GM19043 (cell line): ENCODE measurements around the gene OR56B4.
"Not testable (repeated sequence)": the region's sequence is repeated elsewhere in the genome, so short reads cannot be mapped to it uniquely, and the experiment has no call there.

ENCODE experiments used
- ATAC-seq: cut with Tn5 transposase; IDR thresholded peaks from one replicate; pipeline ENCODE4 v1.9.1; 2021; ENCODE audit warnings: low read depth; ENCODE audit not compliant: unreplicated experiment

The OR56B4 gene, protein sequence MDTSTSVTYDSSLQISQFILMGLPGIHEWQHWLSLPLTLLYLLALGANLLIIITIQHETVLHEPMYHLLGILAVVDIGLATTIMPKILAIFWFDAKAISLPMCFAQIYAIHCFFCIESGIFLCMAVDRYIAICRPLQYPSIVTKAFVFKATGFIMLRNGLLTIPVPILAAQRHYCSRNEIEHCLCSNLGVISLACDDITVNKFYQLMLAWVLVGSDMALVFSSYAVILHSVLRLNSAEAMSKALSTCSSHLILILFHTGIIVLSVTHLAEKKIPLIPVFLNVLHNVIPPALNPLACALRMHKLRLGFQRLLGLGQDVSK

DNA sequence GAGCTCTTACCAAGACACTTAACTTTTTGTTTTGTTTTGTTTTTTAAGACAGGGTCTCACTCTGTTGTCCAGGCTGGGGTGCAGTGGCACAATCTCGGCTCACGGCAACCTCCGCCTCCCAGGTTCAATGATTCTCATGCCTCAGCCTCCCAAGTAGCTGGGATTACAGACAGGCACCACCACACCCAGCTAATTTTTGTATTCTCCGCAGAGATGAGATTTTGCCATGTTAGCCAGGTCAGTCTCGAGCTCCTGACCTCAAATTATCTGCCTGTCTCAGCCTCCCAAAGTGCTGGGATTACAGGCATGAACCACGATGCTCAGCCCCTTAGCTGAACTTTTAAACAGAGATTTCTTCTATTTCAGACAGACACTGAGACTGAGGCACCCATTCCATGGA, at the start of gene OR56B4:
Gene OR56B4, plus strand, starts transcription at position 301 of the 400 bp plus-strand sequence. Its CDS starts 95 bp downstream, at position 396.
- ATAC-seq = not testable (repeated sequence)

- ATAC-seq = no peak
Measured at GRCh38 chr11:6061475-6061874, 46.0 kb upstream of the OR56B4 start.

GRCh38 chr11:6062691-6063358, 44.7 kb upstream of the OR56B4 start:
- peak; percentile 61 for ATAC-seq

DNA sequence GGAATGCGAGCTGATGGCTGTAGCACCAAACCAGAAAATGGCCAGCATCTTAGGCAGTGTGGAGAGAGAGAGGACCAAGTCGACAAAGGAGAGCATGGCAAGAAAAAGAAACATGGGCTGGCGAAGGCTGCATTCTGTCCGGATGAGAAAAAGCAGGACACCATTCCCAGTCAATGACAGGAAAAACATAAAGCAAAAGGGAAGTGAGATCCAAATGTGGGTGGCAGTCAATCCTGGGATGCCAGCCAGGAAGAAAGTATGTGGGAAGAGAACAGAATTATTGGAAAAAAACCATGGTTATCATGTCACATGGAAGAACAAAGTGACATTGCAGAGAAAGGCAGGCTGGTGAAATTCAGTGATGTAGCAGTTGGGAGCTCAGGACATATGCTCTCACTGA, 40.0 kb upstream of the OR56B4 start:
- ATAC-seq = no peak

GRCh38 chr11:6076443-6076842, 31.0 kb upstream of the OR56B4 start:
- not testable (repeated sequence) for ATAC-seq

GRCh38 chr11:6077723-6078122, 29.8 kb upstream of the OR56B4 start:
- no peak for ATAC-seq

DNA sequence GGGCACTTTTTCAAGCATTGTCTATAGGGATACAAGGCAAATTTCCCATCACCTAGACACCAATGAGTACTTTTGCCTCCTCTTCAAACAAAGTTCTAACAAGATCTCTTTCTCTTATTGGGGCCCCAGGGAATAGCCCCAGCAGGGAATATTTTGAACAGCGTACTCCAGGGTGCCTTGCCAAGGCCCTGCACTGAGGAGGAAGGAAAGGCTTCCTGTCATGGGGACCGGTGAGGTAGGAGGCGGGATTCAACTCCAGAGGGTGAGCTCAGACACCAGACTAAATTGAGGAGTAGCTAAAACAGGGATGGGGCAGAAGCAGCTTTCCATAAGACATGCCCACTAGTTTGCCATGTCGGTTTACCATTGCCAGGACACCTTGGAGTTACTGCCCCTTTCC, 28.0 kb upstream of the OR56B4 start:
- ATAC-seq = no peak

DNA sequence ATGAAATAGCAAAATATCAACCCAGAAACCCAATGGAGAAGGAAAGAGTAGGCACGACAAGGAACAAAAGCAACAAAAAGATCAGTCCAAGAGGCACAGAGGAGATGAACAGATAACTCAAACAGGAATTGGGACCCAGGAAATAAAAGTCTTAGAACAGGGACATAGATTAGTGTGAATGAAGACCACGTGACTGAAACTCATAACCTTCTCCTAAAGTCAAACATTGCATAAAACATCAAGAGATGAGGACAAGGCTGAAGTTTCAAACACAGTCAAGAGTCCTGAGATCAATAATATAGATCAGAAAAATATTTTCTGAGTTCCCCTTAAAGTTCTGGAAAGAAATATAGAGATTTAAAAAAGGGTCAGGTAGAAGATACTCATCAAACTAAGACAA, 24.4 kb upstream of the OR56B4 start:
- ATAC-seq = no peak

GRCh38 chr11:6084587-6084986, 22.9 kb upstream of the OR56B4 start:
- ATAC-seq = no peak

DNA sequence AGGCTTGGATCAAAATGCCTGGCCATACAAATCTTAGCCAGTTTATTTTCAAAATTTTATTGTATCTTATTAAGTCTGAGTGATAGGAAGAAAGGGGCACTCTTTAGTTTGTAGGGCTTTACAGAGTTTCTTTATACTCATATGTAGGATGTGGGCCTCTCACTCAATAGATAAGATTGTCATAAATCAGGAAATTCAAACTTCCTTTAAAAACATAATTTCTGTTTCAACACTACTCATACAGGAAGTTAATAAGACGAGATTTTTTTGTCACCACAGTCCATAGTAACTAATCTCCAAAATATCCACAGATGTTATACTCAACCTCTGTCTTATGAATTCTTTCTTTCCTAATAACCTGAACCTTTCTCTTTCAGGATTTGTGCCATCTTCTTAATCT, 13.3 kb upstream of the OR56B4 start:
- ATAC-seq = no peak

GRCh38 chr11:6095798-6096197, 11.7 kb upstream of the OR56B4 start:
- no peak for ATAC-seq

- ATAC-seq = no peak
Measured at GRCh38 chr11:6096417-6096816, 11.1 kb upstream of the OR56B4 start.

GRCh38 chr11:6099577-6099976, 7.9 kb upstream of the OR56B4 start:
- ATAC-seq = no peak

GRCh38 chr11:6110011-6110410, 2.5 kb downstream of the OR56B4 start:
- ATAC-seq = no peak

- no peak for ATAC-seq
Measured at GRCh38 chr11:6111673-6112072, 4.2 kb downstream of the OR56B4 start.

DNA sequence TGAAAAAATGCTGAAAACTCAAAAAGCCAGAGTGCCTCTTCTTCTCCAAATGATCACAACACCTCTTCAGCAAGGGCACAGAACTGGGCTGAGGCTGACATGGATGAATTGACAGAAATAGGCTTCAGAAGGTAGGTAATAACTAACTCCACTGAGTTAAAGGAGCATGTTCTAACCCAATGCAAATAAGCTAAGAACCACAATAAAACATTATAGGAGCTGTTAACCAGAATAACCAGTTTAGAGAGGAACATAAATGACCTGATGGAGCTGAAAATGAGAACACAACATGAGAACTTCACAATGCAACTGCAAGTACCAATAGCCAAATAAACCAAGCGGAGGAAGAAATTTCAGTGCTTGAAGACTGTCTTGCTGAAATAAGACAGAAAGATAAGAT, 9.2 kb downstream of the OR56B4 start:
- ATAC-seq = no peak

- no peak for ATAC-seq
Measured at GRCh38 chr11:6124245-6124644, 16.8 kb downstream of the OR56B4 start.

DNA sequence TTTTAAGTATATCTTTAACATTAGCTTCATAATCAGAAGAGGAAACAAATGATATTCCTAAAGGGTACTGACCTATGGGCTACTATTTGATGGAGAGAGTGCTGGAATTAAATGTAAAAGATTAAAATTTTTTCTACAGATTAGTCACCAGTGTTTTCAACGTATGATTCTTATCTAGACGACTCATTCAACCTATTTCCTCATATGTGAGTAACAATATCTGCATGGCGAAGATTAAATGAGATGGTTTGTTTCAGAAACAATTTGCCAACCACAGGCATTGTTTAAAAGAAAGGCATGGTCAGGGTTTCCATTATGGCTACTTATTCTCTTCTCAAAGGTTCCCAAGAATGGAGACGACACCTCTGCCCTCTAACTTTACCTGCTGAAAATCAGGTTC, 20.4 kb downstream of the OR56B4 start:
- no peak for ATAC-seq

DNA sequence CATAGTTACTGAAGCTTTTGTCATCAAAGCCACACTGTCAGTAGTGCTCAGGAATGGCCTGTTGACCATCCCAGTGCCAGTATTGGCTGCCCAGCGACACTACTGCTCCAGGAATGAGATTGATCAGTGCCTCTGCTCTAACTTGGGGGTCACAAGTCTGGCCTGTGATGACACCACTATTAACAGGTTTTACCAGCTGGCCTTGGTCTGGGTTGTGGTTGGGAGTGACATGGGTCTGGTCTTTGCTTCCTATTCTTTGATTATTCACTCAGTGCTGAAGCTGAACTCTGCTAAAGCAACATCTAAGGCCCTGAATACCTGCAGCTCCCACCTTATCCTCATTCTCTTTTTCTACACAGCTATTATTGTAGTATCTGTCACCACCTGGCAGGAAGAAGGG, 21.5 kb downstream of the OR56B4 start:
- no peak for ATAC-seq

DNA sequence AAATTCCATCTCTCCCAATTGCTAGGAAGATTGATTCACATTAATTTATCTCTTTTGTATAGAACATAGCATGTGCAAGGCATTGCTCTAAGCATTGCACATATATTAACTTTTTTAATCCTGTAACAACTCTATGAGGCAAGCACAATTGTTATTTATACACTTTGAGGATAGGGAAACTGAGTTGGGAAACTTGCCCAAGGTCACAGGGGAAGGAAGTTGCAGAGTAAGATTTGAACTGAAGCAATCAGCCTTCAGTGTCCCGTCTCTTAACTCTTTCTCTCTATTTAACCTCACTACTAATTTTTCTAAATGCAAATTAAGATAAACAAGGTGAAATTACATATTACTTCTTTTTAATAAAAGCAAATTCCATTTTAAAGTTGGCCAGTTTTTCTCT, 22.2 kb downstream of the OR56B4 start:
- no peak for ATAC-seq

DNA sequence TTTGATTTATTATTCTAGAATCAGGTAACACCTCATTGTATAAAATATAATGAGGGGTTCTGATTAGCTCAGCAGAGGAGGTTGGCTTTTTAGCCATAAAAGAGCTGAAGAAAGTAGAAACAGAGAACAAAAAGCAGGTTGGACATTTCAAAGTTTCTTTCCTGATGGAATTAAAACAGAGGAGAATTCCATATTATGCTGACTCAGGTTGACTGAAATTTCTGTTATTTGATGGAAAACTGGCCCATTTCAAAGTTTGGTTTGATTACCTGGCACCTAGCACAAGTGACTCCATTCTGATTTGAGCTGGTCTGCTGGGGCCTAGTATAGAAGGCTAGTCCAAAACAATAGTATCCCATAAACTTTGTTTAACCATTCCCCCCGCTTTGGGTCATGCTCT, 24.9 kb downstream of the OR56B4 start:
- ATAC-seq = no peak

DNA sequence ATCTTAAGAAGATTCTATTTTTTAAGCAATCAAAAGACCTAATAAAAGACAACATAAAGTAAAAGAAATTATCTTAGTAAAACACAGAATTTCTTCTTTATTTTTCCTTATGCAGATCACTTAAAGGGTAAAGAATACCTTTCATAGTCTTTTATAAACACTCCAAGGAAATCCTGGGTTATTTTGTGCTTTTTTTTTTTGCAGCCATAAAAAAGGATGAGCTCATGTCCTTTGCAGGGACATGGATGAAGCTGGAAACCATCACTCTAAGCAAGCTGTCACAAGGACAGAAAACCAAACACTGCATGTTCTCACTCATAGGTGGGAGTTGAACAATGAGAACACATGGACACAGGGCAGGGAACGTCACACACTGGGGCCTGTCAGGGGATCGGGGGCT, 28.5 kb downstream of the OR56B4 start:
- ATAC-seq = not testable (repeated sequence)
